NCI-H446 (cell line): ENCODE measurements around the gene TDRKH.

Source experiments
- DNase-seq, 2 experiments: peaks; one replicate each; lab custom pipeline; 2025; lab: John Stamatoyannopoulos, UW

TDRKH gene

GRCh38 chr1:151790071-151790939 is at the start of gene TDRKH:
Gene TDRKH, minus strand, starts transcription at chr1:151790500. Its CDS starts 7,478 bp downstream, at chr1:151783022.
- DNase-seq = peak; percentile 98 to 99

GRCh38 chr1:151839457-151840403 is 49.4 kb upstream of the TDRKH start, which contains the start of gene C2CD4D:
Gene C2CD4D, minus strand, starts transcription at chr1:151839820. Its CDS starts 831 bp downstream, at chr1:151838989.
- no peak for DNase-seq

GRCh38 chr1:151839082-151839412 is 48.7 kb upstream of the TDRKH start:
- no peak for DNase-seq

GRCh38 chr1:151838222-151839081 is 48.2 kb upstream of the TDRKH start:
- DNase-seq = no peak

GRCh38 chr1:151837884-151838221 is 47.6 kb upstream of the TDRKH start:
- no peak for DNase-seq

GRCh38 chr1:151837197-151837596 is 46.9 kb upstream of the TDRKH start:
- no peak for DNase-seq

GRCh38 chr1:151835596-151835995 is 45.3 kb upstream of the TDRKH start:
- DNase-seq = no peak

GRCh38 chr1:151834239-151834638 is 43.9 kb upstream of the TDRKH start:
- DNase-seq = no peak

- no peak for DNase-seq
Observed at GRCh38 chr1:151833172-151833900, 43.0 kb upstream of the TDRKH start.

- DNase-seq = peak; percentile 31 to 85
Observed at GRCh38 chr1:151832318-151832980, 42.1 kb upstream of the TDRKH start.

GRCh38 chr1:151831605-151832004 is 41.3 kb upstream of the TDRKH start, which contains the start of gene RORC:
Gene RORC, minus strand, starts transcription at chr1:151831802. Its CDS starts 38 bp downstream, at chr1:151831764.
- DNase-seq = no peak

- DNase-seq = no peak
Observed at GRCh38 chr1:151831256-151831591, 40.9 kb upstream of the TDRKH start.

GRCh38 chr1:151830055-151830454 is 39.8 kb upstream of the TDRKH start:
- no peak for DNase-seq

- DNase-seq = no peak
Observed at GRCh38 chr1:151829352-151830046, 39.2 kb upstream of the TDRKH start.

- DNase-seq = no peak
Observed at GRCh38 chr1:151828921-151829320, 38.6 kb upstream of the TDRKH start.

GRCh38 chr1:151827853-151828252 is 37.6 kb upstream of the TDRKH start:
- DNase-seq = no peak

GRCh38 chr1:151825751-151826660 is 35.7 kb upstream of the TDRKH start:
- peak in 1 of 2 experiments; percentile 15 for DNase-seq

- DNase-seq = no peak
Observed at GRCh38 chr1:151825204-151825603, 34.9 kb upstream of the TDRKH start.

GRCh38 chr1:151823175-151823574 is 32.9 kb upstream of the TDRKH start:
- no peak for DNase-seq
